ENCODE data around the gene EPHB4. TPM values are rescaled to one million over a fixed set of nuclear protein-coding genes. Genes with fewer than 3 reads are reported as not detected.

Gene EPHB4
- total and polyA plus RNA-seq, 12 donors: 13.8 to 41.6 (median 21.0) TPM

DNA sequence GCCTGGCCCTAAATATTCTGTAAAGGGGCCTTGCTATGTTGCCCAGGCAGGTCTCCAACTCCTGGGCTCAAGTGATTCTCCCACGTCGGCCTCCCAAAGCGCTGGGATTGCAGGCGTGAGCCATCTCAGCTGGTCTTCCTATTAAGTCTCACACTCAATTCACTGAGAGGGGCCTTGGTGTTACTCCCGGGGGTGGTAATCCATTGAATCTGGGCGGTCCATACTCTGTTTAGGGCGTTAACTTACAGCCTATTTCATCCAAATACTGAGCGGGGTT lies 46.9 kb upstream of the EPHB4 start:
- TF ChIP-seq, protein P1, sequence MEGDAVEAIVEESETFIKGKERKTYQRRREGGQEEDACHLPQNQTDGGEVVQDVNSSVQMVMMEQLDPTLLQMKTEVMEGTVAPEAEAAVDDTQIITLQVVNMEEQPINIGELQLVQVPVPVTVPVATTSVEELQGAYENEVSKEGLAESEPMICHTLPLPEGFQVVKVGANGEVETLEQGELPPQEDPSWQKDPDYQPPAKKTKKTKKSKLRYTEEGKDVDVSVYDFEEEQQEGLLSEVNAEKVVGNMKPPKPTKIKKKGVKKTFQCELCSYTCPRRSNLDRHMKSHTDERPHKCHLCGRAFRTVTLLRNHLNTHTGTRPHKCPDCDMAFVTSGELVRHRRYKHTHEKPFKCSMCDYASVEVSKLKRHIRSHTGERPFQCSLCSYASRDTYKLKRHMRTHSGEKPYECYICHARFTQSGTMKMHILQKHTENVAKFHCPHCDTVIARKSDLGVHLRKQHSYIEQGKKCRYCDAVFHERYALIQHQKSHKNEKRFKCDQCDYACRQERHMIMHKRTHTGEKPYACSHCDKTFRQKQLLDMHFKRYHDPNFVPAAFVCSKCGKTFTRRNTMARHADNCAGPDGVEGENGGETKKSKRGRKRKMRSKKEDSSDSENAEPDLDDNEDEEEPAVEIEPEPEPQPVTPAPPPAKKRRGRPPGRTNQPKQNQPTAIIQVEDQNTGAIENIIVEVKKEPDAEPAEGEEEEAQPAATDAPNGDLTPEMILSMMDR (IDR thresholded peaks at IDR 0.05): no peak

DNA sequence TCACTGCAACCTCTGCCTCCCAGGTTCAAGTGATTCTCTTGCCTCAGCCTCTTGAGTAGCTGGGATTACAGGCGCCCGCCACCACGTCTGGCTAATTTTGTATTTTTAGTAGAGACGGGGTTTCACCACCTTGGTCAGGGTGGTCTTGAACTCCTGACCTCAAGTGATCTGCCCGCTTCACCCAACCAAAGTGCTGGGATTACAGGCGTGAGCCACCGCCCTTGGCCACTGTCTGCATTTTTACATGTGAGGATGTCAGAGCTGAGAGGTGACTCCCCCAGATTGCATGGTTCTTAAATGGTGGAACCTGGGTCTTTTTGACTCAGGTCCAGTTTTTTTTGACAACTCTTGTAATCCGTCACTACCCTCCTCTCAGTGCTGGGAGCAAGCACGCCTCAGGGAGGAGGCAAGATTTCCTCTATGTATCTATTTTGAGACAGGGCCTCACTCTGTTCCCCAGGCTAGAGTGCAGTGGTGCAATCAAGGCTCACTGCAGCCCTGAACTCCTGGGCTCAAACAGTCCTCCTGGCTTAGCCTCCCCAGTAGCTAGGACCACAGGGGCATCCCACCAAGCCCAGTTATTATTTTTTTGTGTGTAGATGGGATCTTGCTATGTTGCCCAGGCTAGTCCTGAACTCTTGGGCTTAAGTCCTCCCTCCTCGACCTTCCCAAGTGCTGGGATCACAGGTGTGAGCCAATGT lies 46.4 kb upstream of the EPHB4 start:
- intact Hi-C loops (cut with DNase I): loop anchor here in 4 of 10 donors (2.0 to 10.0 kb wide), 3 partner anchors 15 to 1411 kb away; partner anchors contain the start of genes UFSP1 (in 2 of the 4), MOSPD3 (in 1 of the 4) and SH2B2 (in 1 of the 4)
- Histone ChIP-seq H3K27me3 (no peaks in the 10 kb centered on the region), H3K27ac (peak overlapping the region; percentile 86 to 97 (median 95)), H3K9me3 (no peaks in the 10 kb centered on the region), H3K4me1 (peaks cover 2 to 47% (median 43%) of the 10 kb centered on the region in 9 donors), H3K36me3 (peaks cover 0 to 67% (median 24%) of the 10 kb centered on the region in 9 donors), H3K4me3 (peak overlapping the region in 9 of 10 donors; percentile 81 to 97 (median 88))
- TF ChIP-seq, protein P1 (IDR thresholded peaks at IDR 0.05): no peak
- DNase-seq (no peak), ATAC-seq (no peak)
- 91 to 93% methylated on average over 10 of the region's 10 CpGs for WGBS, 2 donors

More for the DNA sequence above, 46.9 kb upstream of the EPHB4 start:
- H3K9me3 ChIP-seq: no peaks in the 10 kb centered on the region
- peak overlapping the region; percentile 65 to 97 (median 87) for H3K4me3 ChIP-seq
- 52 to 56% methylated on average over 8 of the region's 8 CpGs for WGBS, 2 donors
- peaks cover 0 to 70% (median 24%) of the 10 kb centered on the region in 9 donors for H3K36me3 ChIP-seq
- intact Hi-C loops (cut with DNase I): loop anchor here in 4 of 10 donors (2.0 to 10.0 kb wide), 3 partner anchors 15 to 1411 kb away; partner anchors contain the start of genes UFSP1 (in 2 of the 4), MOSPD3 (in 1 of the 4) and SH2B2 (in 1 of the 4)
- peak in 5 of 8 donors; percentile 2 to 15 (median 9) for ATAC-seq
- peak overlapping the region; percentile 86 to 97 (median 95) for H3K27ac ChIP-seq
- peaks cover 2 to 47% (median 40%) of the 10 kb centered on the region in 9 donors for H3K4me1 ChIP-seq
- no peak for DNase-seq
- no peaks in the 10 kb centered on the region for H3K27me3 ChIP-seq

DNA sequence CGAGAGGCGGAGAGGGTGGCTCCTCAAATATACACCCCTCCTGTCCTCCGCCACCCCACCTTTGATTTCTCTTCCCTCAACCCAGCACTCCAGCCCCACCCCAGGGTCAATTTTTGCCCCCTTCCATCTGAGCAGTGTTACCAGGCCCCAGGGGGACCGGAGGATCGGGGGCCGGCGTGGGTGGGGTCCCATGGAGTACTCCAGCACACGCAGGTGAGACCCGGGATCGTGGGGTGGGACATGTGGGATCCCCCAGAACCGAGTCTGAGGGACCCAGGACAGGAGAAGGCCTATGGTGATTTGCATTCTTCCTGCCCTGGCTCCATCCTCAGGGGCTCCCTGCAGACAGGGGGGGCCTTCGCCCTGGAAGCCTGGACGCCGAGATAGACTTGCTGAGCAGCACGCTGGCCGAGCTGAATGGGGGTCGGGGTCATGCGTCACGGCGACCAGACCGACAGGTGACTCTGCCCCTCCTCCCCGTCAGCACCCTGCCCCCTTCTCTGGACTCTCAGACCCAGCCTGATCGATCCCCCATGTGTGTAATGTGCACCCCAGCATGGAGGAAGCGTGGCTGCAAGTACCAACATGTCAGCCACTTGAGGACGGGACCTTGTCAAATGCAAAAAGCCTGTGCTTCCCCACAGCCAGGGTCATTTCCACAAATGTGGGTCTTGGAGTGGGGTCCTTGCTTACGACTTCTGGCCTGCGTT lies 40.6 kb upstream of the EPHB4 start:
- Histone ChIP-seq H3K36me3 (peaks cover 0 to 57% (median 18%) of the 10 kb centered on the region in 9 donors), H3K27ac (peak overlapping the region; percentile 85 to 99 (median 96)), H3K4me3 (peak overlapping the region; percentile 74 to 99 (median 92)), H3K9me3 (no peaks in the 10 kb centered on the region), H3K4me1 (peaks cover 7 to 49% (median 26%) of the 10 kb centered on the region in 9 donors), H3K27me3 (no peaks in the 10 kb centered on the region)
- intact Hi-C loops (cut with DNase I): loop anchor here in 1 of 10 donors (10.0 kb wide), 1 partner anchor 393 kb away; the partner anchor contains the start of gene TSC22D4
- TF ChIP-seq, protein P1 (IDR thresholded peaks at IDR 0.05): no peak
- ATAC-seq (peak in 6 of 8 donors; percentile 8 to 14 (median 11)), DNase-seq (no peak)
- 23 to 28% methylated on average over 27 of the region's 27 CpGs for WGBS, 2 donors
